GM19193 (cell line): ENCODE results near the gene INTS11.

ENCODE experiments used
- POLR2A ChIP-seq: IDR thresholded peaks from 4 replicates; pipeline ENCODE4 v1.6.1; 2011; ENCODE audit not compliant: insufficient read depth, insufficient read length; ENCODE audit errors: extremely low read depth

INTS11 gene

GRCh38 chr1:1360506-1361169 lies 36.2 kb upstream of the INTS11 start:
- TF ChIP-seq POLR2A, result no peak

DNA sequence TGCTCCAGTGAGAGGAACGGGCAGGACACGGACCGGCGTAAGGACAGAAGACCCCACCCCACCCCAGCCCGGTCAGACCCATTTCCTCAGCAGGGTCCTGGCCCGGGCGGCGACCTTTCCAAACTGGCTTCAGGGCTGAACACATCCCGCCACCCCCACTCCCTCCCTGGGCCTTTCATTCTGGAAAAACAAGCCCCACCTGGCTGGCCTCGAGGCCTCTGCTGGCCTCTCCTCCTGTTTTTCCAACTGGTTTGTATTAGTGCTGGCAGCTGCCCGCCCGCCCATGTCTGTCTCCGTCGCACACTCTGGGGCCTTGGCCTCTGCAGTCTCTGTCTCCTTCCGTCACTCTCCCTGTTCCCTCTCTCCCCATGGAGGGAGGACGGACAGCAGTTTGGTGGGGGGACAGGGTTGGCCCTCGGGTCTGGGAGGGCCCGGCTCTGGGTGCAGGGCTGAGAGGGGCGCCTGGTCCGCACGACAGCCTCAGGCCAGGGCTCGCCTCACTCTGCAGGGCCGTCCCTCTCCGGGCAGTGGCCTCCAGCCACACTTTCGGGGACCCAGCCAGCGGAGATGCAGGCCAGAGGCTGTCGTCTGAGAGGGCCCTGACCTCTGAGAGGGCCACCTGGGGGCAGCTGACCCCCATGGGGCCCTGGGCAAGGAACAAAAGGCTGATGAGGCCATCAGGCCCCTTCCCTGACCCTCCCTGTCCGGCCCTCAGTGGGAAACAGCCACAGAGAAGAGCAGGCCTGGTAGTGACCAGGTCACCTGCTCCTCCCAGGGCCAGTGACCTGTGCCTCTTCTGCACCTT lies 35.4 kb upstream of the INTS11 start:
- TF ChIP-seq POLR2A, result no peak

GRCh38 chr1:1359308-1359663 lies 34.8 kb upstream of the INTS11 start:
- no peak for TF ChIP-seq POLR2A

GRCh38 chr1:1358433-1359271 lies 34.2 kb upstream of the INTS11 start, which contains the start of gene MXRA8:
TSS of gene MXRA8 (minus strand) at chr1:1358555. CDS start at chr1:1358504, 51 bp downstream.
- no peak for TF ChIP-seq POLR2A

- no peak for TF ChIP-seq POLR2A
Observed at GRCh38 chr1:1357871-1358432, 33.5 kb upstream of the INTS11 start.

GRCh38 chr1:1356796-1357401 lies 32.4 kb upstream of the INTS11 start:
- TF ChIP-seq POLR2A, result no peak

DNA sequence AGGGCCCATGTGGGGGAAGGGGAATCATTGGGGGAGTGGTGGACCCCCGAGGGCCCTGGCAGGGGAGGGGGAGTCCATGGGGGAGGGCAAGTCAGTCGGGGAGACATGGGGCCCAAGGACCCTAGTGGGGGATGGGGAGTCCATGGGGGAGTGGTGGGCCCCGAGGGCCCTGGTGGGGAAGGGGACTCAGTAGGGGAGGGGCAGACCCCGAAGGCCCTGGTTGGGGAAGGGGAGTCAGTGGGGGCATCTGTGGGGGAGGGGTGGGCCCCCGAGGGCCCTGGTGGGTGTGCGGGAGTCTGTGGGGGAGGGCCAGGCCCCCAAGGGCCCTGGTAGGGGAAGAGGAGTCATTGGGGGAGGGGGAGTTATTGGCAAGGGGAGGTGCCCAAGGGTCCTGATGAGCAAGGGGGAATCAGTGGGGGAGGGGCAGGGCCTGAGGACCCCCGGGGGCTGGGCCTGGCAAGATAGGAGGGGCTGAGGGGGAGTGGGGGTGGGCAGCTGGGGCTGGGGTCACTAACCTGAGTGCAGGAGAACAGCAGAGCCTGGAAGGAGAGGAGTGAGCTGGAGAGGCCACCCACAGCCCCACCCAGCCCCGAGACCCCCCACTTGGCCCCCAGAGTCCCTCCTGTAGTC lies 31.8 kb upstream of the INTS11 start:
- TF ChIP-seq POLR2A, result no peak

GRCh38 chr1:1355416-1355815 lies 31.0 kb upstream of the INTS11 start:
- TF ChIP-seq POLR2A, result no peak

DNA sequence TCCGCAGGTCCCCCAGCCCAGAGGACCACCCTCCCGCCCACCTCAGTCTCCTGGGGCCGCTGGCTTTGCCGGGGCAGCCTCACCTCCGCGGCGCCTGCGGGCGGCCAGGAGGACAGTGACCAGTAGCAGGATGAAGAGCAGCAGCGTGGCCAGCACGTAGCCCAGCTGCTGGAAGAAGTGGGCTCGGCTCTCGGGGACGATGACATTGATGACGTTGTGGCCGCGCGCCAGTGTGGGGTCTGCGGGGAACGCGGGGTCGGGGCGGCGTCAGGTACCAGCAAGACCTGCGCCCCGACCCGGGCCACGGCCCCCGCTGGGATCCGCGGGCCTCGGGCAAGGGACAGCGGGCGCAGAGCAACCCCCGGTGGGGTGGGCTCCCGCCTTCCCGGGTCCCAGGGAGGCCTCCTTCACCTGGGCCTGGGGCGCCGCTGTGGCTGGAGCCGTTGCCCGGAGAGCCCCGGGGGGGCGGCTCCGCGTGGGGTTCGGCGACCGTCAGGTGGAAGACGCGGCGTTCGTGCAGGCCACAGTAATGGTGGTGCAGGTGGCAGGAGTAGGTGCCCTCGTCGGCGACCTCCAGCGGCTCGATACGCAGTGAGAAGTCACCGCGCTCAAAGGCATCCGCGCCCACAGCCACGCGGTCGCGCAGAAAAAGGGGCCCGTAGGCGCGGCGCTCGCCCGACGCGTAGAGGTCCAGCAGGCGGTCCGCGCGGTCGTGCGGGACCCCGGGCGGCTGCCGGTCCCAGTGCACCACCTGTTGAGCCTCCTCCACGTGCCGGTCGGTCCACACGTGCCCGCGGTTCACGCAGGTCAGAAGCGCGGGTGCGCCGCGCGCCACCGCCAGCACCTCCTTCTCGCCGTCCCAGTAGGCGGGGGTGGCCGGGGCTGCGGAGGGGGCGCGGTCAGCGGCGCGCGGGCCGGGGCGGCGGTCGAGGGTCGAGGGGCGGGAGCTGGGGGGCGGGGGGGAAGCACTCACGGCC lies 30.1 kb upstream of the INTS11 start:
- no peak for TF ChIP-seq POLR2A

DNA sequence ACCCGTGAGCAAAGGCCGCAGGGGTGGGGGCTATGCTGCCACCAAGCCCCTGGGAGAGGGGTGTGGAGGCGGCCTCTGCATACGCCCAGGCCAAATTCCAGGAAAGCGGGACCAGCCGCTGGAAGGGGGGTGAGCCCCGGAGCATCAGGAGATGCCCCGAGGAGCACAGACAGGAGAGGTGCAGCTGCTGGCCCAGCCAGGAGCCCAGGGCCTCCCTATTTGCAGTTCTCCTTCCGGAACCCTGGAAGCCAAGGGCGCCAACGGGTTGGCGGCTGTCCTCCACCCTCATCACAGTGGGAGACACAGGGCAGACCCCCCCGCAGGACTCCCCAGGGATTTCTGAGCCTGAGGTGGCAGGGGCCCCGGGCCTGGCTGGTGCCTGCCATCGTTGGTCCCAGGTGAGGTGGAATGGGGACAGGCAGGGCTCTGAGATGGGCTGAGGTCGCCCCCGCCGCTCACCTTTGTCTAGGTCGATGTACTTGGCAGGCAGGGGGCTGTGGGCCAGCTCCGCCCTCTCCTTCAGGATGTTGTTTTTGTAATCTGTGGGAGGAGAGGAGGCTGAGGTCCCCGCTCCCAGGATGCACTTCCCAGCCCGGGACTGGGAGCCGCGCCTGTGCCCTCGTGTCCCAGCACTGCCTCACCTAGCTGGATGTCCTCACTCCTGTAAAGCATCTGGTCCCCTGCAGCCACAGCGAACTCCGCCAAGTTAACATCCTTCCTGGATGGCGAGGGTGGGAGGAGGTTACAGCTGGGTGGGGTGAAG lies 29.1 kb upstream of the INTS11 start:
- no peak for TF ChIP-seq POLR2A

GRCh38 chr1:1352786-1353388 lies 28.4 kb upstream of the INTS11 start:
- no peak for TF ChIP-seq POLR2A
